HG03066 (cell line): ENCODE results near the gene SCGB1C2.
"Not testable (repeated sequence)": the region's sequence is repeated elsewhere in the genome, so short reads cannot be mapped to it uniquely, and the experiment has no call there.

ENCODE experiments used
- ATAC-seq: cut with Tn5 transposase; IDR thresholded peaks from one replicate; pipeline ENCODE4 v1.9.1; 2021; ENCODE audit warnings: low read depth; ENCODE audit not compliant: unreplicated experiment

SCGB1C2 gene

GRCh38 chr17:165939-166338 lies 28.6 kb downstream of the SCGB1C2 start:
- no peak for ATAC-seq

- not testable (repeated sequence) for ATAC-seq
These were observed 31.2 kb downstream of the SCGB1C2 start for GRCh38 chr17:168614-169013.

DNA sequence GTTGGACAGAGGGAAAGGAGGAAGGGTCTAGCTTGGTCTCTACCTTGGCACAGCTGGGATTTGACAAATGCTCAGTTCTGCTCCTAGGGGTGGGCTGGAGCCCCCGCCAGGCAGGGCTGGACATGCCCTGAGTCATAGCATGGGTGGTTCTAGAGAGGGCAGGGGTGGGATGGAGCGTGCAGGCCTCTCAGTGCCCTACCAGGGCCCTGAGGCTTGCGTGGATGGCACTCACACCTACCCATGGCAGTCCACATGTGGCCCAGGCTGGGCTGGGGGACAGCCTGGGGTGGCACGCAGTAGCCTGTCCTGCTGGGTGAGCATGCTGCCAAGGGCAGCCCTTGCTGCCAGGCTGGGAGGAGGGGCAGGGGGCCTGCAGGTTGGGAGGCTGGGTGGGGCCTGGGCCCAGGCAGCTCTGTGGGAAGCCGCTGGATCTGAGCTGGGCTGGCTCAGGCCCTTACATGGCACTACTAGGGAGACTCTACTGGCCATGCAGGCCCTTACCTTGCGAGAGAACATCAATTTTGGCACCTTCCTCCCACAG lies 32.8 kb downstream of the SCGB1C2 start:
- no peak for ATAC-seq

DNA sequence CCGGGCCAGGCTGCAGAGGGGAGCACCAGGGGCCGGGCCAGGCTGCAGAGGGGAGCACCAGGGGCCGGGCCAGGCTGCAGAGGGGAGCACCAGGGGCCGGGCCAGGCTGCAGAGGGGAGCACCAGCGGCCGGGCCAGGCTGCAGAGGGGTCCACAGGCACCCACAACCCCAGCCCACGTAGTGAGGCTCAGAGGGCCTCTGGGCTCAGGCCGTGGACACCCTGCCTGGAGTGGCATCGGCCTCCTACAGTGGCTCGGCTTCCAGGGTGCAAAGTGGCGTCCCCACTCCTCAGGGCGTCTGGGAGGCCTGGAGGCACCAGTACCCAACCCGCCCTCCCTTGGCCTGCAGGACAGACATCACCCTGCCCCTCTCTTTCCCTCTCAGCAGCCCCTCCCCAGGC lies 34.5 kb downstream of the SCGB1C2 start:
- no peak for ATAC-seq

DNA sequence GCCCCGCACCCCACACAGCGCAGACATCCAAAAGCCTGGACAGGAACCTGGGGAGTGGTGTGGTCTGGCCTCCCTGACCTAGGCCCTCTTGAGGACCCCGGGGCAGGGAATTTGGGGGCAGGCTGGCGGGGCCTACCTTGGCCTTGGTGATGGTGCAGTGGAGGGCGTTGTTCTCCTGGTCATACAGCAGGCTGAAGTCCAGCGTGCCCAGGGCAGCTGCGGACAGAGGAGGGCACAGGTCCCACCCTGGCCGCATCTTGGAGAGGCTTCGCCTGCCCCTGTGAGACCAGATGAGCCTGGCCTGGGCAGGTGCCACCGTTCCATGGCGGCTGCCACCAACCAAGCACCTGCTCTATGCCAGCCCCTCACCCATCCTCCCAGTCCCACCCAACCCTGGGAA lies 35.0 kb downstream of the SCGB1C2 start:
- no peak for ATAC-seq

DNA sequence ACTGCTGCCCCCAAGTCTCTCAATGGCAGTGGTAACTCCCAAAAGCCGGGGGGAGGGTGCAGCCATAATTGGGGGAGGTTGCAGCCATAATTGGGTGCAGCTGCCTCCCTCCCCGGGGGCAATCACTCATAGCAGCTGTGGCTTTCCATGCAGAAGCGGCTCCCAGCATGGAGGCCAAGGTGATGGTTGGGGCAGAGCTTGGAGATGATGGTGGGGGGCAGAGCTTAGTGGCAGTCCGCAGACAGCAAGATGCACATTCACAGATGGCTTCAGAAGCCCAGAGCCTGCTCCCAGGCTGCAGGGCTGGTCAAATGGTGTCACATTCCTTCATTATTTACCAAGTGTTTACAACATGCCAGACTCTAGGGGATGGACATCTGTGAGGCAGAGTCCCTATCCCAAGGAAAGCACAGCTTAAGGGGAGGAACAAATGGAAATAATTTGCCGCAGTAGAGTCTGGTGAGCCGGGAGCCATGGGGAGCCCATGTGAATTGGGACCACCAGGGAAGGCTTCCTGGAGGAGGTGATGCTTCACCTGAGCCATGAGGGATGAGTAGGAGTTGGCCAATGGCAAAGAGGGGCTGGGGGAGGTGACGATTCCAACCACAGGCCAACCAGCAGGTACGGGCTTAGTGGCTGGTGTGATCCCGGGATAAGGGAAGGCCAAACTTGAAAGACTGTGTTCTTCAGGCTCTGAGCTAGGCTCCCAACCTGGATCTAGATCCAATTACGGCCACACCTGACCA lies 36.0 kb downstream of the SCGB1C2 start:
- ATAC-seq, result no peak

DNA sequence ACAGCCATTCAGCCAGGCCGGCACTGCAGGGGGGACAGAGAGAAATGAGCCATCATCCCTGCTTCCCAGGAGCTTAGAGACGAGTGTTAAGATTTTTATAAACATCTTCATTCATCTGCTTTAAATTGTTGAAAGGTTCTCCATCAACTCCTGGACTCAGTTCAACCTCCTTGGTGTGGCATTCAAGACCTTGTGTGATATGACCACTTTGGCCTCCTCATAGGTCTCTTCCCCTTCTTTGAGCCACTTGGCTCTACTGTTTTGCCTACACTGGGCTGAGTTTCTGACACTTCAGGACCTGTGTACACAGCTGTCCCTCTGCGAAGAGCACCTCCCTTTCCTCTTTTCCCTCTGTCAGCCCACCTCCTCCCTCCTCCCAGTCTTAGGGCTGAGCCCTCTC lies 39.8 kb downstream of the SCGB1C2 start:
- ATAC-seq, result no peak

DNA sequence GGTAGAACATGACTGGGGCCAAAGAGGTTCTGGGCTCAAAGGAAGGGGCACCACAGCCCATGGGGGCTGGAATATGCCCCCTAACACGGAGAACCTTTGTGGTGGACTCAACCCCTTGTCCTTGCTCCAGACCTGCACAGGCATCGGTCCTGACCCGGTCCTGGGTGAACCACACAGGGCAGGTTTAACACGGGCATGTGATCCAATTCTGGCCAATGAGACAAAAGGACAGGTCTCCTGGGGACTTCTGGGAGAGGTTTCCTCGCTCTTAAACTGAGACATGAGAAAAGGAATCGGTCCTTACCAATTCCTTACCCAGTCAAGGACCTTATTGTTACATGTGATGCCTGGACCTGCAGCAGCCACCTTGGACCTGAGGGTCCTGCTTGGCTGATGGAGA lies 40.4 kb downstream of the SCGB1C2 start:
- no peak for ATAC-seq

GRCh38 chr17:178292-179065 lies 41.1 kb downstream of the SCGB1C2 start:
- ATAC-seq, result no peak

DNA sequence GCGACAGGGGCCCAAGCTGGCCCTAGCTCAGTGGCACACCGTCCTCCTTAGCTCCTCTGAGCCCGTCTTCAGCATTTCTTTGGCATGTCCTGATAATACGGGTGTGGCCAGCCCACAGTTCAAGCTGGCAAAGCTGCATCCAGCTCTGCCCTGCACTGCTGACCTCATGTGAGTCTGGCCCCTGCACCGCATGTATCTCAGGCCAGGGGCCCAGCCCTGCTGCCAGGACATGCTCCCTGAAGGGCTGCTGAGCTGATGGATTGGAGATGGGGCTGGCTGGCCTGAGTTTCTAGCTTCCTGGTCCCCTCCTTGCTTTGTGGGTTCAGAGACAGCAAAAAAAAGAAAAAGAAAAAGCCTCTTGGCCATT lies 41.7 kb downstream of the SCGB1C2 start:
- no peak for ATAC-seq

- no peak for ATAC-seq
These were observed 42.5 kb downstream of the SCGB1C2 start for GRCh38 chr17:179781-180380.

DNA sequence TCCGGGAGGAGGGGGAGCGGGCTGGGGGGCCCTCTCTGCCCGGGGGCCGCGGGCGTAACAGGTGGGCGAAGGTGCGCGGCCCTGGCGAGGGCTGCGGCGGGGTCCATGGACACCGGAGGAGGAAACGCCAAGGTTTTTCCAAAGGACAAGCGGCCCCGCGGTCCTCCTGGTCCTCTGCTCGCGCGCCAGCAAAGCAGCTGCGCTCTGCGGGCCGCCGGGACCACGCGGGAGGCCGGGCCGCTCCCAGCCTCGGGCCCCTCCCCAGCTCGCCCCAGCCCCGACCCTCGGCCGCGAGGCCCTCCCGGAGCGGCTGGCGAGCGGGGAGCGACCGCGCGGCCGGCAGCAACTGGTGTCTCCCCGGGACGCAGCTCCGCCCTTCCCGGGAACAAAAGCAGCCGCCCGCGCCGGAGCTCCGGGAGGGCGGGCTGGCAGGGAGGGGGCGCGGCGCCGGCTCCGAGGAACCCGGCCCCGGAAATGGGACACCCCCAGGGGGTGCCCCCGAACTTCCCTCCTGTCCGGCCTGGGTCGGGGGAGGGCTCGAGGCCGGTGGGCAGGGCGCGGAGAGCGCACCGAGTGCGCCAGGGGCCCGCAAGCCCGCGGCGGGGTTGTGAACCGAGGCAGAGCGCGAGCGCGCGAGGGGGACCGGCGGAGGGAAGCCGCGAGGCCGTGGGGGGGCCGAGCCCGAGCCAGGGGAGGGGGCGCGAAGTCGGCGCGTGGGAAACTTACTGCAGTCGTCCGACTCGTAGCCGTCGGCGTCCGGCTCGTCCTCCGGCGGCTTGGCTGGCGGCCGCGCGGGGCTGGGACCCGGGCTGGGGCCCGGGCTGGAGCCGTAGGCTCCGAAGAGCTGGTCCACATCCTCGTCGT lies 43.2 kb downstream of the SCGB1C2 start:
- no peak for ATAC-seq

- no peak for ATAC-seq
These were observed 44.1 kb downstream of the SCGB1C2 start, which contains the start of gene DOC2B for GRCh38 chr17:181245-182049. Gene DOC2B (minus strand): TSS chr17:181650. CDS start chr17:181479, 171 bp downstream.

DNA sequence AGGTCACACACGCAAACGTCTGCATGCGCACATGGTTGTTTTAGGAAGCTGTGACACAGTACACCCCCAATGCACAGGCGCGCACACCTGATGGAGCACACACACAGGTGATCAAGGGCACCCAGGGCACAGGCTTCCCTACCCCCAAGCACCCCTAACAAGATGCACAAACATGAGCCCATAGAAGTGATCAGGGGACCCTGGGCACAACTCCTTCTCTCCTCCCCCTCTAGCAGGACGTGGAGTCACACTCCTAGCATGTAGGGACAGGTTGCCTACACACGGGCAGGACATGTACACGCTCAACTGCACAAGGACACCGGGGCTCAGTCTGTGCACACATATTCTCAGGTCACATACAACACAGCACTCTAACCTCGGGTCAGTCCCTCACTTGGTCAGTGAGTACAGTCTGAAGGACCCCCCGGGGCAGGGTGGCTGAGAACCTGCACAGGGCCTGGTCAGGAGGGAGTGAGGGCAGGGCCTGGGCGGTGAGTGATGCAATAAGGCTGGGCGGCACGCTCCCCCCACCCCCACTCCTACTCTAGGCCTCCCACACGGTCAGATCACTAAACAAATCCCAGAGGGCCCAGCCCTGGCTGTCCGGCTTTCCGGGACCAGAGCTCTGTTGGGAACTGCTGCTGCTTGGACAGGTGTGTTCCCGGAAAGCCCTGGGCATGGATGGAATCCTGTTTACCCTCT lies 44.8 kb downstream of the SCGB1C2 start:
- no peak for ATAC-seq

- no peak for ATAC-seq
These were observed 45.7 kb downstream of the SCGB1C2 start for GRCh38 chr17:183021-183420.

GRCh38 chr17:185445-186138 lies 48.2 kb downstream of the SCGB1C2 start:
- no peak for ATAC-seq

GRCh38 chr17:187130-187529 lies 49.8 kb downstream of the SCGB1C2 start:
- no peak for ATAC-seq
